MM.1S (cell line): ENCODE results near the gene POLR3F.

ENCODE experiments used
- EZH2 ChIP-seq: fragments of 300-600 bp; sonication (generic); optimal IDR thresholded peaks from 2 replicates; pipeline ENCODE3; 2017; ENCODE audit warnings: low read depth, mild to moderate bottlenecking, antibody characterized with exemption, low read length, mixed read lengths
- TF ChIP-seq, protein P1 (sequence below): fragments of 300-600 bp; sonication (generic); IDR thresholded peaks from 2 replicates; pipeline ENCODE4 v1.5.1; 2016; ENCODE audit warnings: antibody characterized with exemption, low read length, mixed read lengths

DNA sequence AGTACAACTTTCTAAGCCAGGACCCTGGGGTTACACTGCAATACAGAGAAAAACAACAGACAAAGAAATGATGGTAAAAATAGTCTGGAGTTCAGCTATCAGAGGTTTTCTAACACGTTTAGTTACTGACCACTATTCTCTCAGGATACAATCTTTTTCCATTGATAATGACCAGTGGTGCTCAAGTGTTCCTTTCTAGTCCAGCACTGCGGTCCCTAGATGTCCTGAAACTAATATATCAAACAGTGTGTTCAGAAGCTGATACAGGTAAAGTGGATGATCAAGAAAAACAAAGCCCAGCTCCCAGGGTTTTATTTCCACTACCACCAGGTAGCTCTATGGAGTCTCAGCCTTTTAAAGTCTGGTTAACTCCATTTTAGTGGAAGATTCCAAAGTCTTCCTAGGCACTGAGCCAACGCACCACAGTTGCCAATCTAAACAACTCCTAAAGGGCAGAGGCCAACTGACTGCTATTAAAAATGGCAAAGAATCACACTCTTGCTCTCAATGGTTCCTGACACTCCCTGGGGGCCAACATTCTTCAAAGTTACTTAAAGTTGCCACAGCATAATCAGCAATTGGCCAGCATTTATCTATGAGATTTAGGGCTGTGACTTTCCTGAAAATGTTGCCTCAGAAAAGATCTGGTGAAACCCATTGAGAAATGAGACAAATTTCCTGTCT, 38.6 kb upstream of the POLR3F start:
- TF ChIP-seq, protein P1, sequence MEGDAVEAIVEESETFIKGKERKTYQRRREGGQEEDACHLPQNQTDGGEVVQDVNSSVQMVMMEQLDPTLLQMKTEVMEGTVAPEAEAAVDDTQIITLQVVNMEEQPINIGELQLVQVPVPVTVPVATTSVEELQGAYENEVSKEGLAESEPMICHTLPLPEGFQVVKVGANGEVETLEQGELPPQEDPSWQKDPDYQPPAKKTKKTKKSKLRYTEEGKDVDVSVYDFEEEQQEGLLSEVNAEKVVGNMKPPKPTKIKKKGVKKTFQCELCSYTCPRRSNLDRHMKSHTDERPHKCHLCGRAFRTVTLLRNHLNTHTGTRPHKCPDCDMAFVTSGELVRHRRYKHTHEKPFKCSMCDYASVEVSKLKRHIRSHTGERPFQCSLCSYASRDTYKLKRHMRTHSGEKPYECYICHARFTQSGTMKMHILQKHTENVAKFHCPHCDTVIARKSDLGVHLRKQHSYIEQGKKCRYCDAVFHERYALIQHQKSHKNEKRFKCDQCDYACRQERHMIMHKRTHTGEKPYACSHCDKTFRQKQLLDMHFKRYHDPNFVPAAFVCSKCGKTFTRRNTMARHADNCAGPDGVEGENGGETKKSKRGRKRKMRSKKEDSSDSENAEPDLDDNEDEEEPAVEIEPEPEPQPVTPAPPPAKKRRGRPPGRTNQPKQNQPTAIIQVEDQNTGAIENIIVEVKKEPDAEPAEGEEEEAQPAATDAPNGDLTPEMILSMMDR, result no peak
- TF ChIP-seq EZH2, result no peak
